HepG2 (cell line): Measurements from ENCODE around the gene FGD2. TPM values are rescaled to one million over a fixed set of nuclear protein-coding genes. Genes with fewer than 3 reads are reported as not detected.
A peak's percentile ranks its signal among the peaks of the same experiment; 100 is the strongest.

Source experiments
- ATAC-seq: fragments of 200-7000 bp; cut with Tn5 transposase; 3 replicates; pipeline ENCODE4 v1.9.1; 2020; ENCODE audit warnings: mild to moderate bottlenecking, moderate library complexity
- BruUV-seq: library from RNA; stranded (reverse); fragments of 400-500 nt; replicated peaks from 2 replicates; lab custom pipeline; 2021; lab: Mats Ljungman, UMichigan
- CTCF ChIA-PET: fragments of 300-600 bp; formaldehyde crosslinking; extraction: SDS; loops from one replicate; lab custom pipeline; 2021; ENCODE audit warnings: low total read pairs, inconsistent platforms, low intra/inter-chr PET ratio; lab: Yijun Ruan, JAX
- POLR2A ChIA-PET: fragments of 350-600 bp; sonication (Branson Sonifier 250); formaldehyde crosslinking; loops from one replicate; lab custom pipeline; 2020; ENCODE audit warnings: antibody characterized with exemption, inconsistent platforms; lab: Yijun Ruan, JAX
- DNase-seq: peaks from one replicate; pipeline ENCODE4 v3.0.0-alpha.2; 2015; ENCODE audit warnings: low spot score
- FAIRE-seq: peaks from 3 replicates; lab custom pipeline; 2011; peaks lifted over from hg19 to GRCh38; lab: Jason Lieb, UNC
- H2AFZ ChIP-seq: one replicate; pipeline ENCODE4 v1.6.1; 2011; ENCODE audit warnings: low read length, inconsistent platforms
- H3K27ac ChIP-seq: fragments of 300-600 bp; 3 replicates; pipeline ENCODE4 v1.8.0; 2011; ENCODE audit warnings: mixed run types, mild to moderate bottlenecking, mixed read lengths, low read length, inconsistent platforms; ENCODE audit not compliant: insufficient read depth; ENCODE audit errors: extremely low read length
- H3K27me3 ChIP-seq, 2 experiments: fragments of 200-600 bp in 1 of 2; 2 replicates in 1 of 2; 3 replicates in 1 of 2; pipeline versions ENCODE4 v1.6.0 to v1.8.0; 2011; ENCODE audit warnings: low read length in 2 of 2, mild to moderate bottlenecking in 2 of 2, moderate library complexity in 2 of 2, inconsistent platforms in 1 of 2; ENCODE audit not compliant: insufficient read depth in 2 of 2, control insufficient read depth in 1 of 2
- H3K36me3 ChIP-seq, 2 experiments: fragments of 200-600 bp in 1 of 2; replicated peaks in 1 of 2; 2 replicates in 1 of 2; 3 replicates in 1 of 2; pipeline versions ENCODE4 v1.5.1 to v1.8.0; 2011; ENCODE audit warnings: low read length in 2 of 2, inconsistent platforms in 1 of 2; ENCODE audit not compliant: insufficient read depth in 2 of 2, control insufficient read depth in 1 of 2
- H3K4me1 ChIP-seq: 2 replicates; pipeline ENCODE4 v1.5.1; 2012; ENCODE audit warnings: low read length, inconsistent platforms; ENCODE audit not compliant: insufficient read depth
- H3K4me2 ChIP-seq: 2 replicates; pipeline ENCODE4 v1.6.0; 2011; ENCODE audit warnings: low read depth, low read length, inconsistent platforms
- H3K4me3 ChIP-seq, 3 experiments: fragments of 200-600 bp in 1 of 3; sonication (generic), shearing (Covaris generic) in 1 of 3; replicated peaks in 1 of 3; 2 replicates each; pipeline ENCODE4 v1.5.1; 2011 to 2016; ENCODE audit warnings: low read length in 3 of 3, inconsistent platforms in 2 of 3, low read depth in 2 of 3, mild to moderate bottlenecking in 2 of 3, control low read depth in 1 of 3, mixed read lengths in 1 of 3; ENCODE audit not compliant: insufficient read depth in 1 of 3
- H3K79me2 ChIP-seq: one replicate; pipeline ENCODE4 v1.6.1; 2011; ENCODE audit warnings: low read length, inconsistent platforms; ENCODE audit not compliant: insufficient read depth
- H3K9ac ChIP-seq: 2 replicates; pipeline ENCODE4 v1.6.0; 2011; ENCODE audit warnings: mild to moderate bottlenecking, low read depth, low read length, inconsistent platforms; ENCODE audit not compliant: insufficient read depth
- H3K9me3 ChIP-seq: 2 replicates; pipeline ENCODE4 v1.5.1; 2012; ENCODE audit warnings: mild to moderate bottlenecking, low read length
- H4K20me1 ChIP-seq: 2 replicates; pipeline ENCODE4 v1.6.0; 2011; ENCODE audit warnings: inconsistent platforms, mild to moderate bottlenecking, low read length, moderate library complexity; ENCODE audit not compliant: insufficient read depth
- ARID2 ChIP-seq: sonication (generic); formaldehyde crosslinking; IDR thresholded peaks from 2 replicates; pipeline ENCODE4 v1.8.1; 2022; ENCODE audit warnings: mild to moderate bottlenecking, missing genetic modification reagents, borderline replicate concordance
- CHD4 ChIP-seq: fragments of 200-600 bp; sonication (generic); IDR thresholded peaks from 2 replicates; pipeline ENCODE4 v1.7.0; 2017; ENCODE audit warnings: mild to moderate bottlenecking, low read length, borderline replicate concordance
- EP300 ChIP-seq, 3 experiments: sonication (generic) in 1 of 3; formaldehyde crosslinking in 1 of 3; IDR thresholded peaks; 2 replicates each; pipeline versions ENCODE4 v1.5.1 to v1.6.1; 2011 to 2020; ENCODE audit warnings: low read depth in 2 of 3, low read length in 2 of 3, borderline replicate concordance in 1 of 3, improper control_type of control experiment in 1 of 3, mild to moderate bottlenecking in 1 of 3, missing genetic modification reagents in 1 of 3, moderate library complexity in 1 of 3
- HMG20B ChIP-seq: conservative IDR thresholded peaks from 2 replicates; pipeline ENCODE4 v1.6.1; 2016; ENCODE audit warnings: missing genetic modification reagents, missing compliant biosample characterization
- RBAK ChIP-seq: sonication (generic); formaldehyde crosslinking; IDR thresholded peaks from 2 replicates; pipeline ENCODE4 v1.5.1; 2020; ENCODE audit warnings: mild to moderate bottlenecking, missing genetic modification reagents
- SRSF9 ChIP-seq: fragments of 200-400 bp; formaldehyde crosslinking; IDR thresholded peaks from 2 replicates; pipeline ENCODE4 v1.6.1; 2018; ENCODE audit warnings: borderline replicate concordance, mild to moderate bottlenecking, low read depth, low read length; ENCODE audit not compliant: insufficient read depth, poor library complexity, severe bottlenecking
- WGBS: methylation state at CpG from one replicate; pipeline ENCODE4 v1.1.6; 2017; ENCODE audit warnings: low lambda C conversion rate; 5-methylcytosine and 5-hydroxymethylcytosine counted together
- in situ Hi-C: cut with HindIII; loops from 2 replicates; pipeline ENCODE4 v1.10.0; 2017; ENCODE audit warnings: low pct_unique_long_range_greater_than_20kb; ENCODE audit not compliant: extremely low pct_ligation_motif_present
- intact Hi-C: fragments of 100-400 bp; cut with micrococcal nuclease; formaldehyde crosslinking; loops from one replicate; pipeline ENCODE4 v1.10.0; 2022; ENCODE audit not compliant: unreplicated experiment
- polyA plus RNA-seq, 8 experiments: library from polyadenylated mRNA; depleted of rRNA in 3 of 8; stranded (reverse) in 7 of 8; unstranded in 1 of 8; fragments of >200 nt; fragmentation: Illumina TruSeq in 4 of 8; extraction: Trizol in 4 of 8; gene quantifications; 2 replicates each; pipeline versions ENCODE4 v1.2.1 to v1.2.3, GENCODE V29; 2011 to 2016; ENCODE audit warnings: low read depth in 4 of 8, missing spikeins in 1 of 8, mixed read lengths in 1 of 8; ENCODE audit not compliant: insufficient read depth in 1 of 8
- total RNA-seq, 5 experiments: library from RNA; depleted of rRNA; stranded (reverse); fragments of >200 nt; fragmentation: Illumina TruSeq; extraction: Trizol; gene quantifications; 2 replicates each; pipeline ENCODE4 v1.2.3, GENCODE V29; 2016; ENCODE audit warnings: low read depth in 1 of 5

FGD2 gene
- total and polyA plus RNA-seq, 2 of the 13 experiments (the other 11 are each of a cell fraction or from before 2014, with no cell fraction given) = not detected

DNA sequence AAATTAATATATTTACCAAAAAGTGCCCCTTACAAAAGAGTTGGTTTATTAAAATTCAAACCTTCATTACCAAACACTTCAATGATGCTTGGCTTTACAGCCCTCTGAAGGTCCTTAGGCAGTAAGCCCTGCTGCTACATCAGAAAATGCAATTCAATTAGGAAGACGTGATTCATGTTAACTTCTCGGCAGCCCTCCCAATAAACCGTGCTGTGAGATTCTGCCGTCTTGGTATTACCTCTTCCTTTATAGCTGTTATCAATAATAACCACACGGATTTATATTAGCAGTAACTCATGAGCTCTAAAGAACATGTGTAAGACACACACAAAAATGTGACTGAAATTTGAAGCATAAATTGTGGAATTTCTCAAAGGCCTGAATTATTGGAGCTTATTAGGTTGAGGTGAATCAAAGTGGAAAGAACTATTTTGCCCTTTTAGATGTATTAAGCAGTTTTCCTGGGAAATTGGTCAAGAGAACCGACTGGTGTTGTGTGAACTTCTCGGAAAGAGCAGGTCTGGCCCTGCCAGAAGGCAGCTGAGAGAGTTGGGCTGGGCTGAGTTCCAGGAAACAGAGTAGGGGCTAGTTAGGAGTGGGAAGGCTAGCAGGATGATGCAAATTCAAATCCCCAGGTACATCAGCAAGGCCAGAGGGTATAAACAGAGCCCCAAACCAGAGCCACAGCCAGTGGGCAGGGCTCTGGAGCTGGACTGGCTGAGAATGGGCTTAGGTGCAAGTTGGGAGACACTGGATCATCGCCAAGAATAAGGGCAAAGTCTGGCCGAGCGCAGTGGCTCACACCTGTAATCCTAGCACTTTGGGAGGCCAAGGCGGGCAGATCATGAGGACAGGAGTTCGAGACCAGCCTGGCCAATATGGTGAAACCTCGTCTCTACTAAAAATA lies 33.1 kb downstream of the FGD2 start (continued):
- no peak for TF ChIP-seq SRSF9
- TF ChIP-seq ARID2 (CRISPR knock-in tag) = no peak
- TF ChIP-seq CHD4 = 0 out of 2 replicates have a peak, but pooled peaks have one; percentile 28
- TF ChIP-seq EP300 (IDR thresholded peaks at IDR 0.05; ENCODE audit: low read depth in 2 of 2, low read length in 2 of 2) = no peak
- peak; percentile 42; the same call in 1 of the 2 replicates for TF ChIP-seq EP300 (CRISPR knock-in tag; IDR thresholded peaks at IDR 0.05; ENCODE audit: borderline replicate concordance)
- TF ChIP-seq, all 625 proteins: peak for 34

DNA sequence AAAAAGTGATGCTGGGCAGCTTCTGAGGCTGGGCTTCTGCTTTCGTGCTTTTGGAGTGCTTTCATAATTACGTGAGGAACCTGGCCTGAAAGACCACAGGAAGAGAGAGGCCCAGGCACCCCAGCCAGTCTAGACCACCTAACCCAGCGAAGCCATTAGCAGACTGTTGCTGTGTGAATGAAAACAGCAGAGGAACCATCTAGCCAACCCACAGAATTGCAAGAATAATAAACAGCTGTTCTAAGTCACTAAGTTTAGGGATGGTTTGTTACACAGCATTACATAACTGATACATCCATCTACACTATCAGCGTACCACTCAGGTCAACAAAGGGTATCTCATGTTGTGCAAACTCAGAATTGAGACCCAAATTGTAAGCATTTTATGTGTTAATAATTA lies 34.5 kb downstream of the FGD2 start:
- ATAC-seq = no peak
- CTCF ChIA-PET = interaction anchor here (0.9 kb wide), 1 partner anchor 170 kb away, joined by 3 read pairs; no protein-coding TSS in a partner anchor
- Histone ChIP-seq H3K4me3 (no peak overlapping the region), H2AFZ (no peak overlapping the region), H3K27ac (no peak overlapping the region), H3K27me3 (no peaks in the 10 kb centered on the region; a peak in 2 of 5 replicates), H4K20me1 (no peaks in the 10 kb centered on the region), H3K9me3 (no peaks in the 10 kb centered on the region), H3K4me2 (no peak overlapping the region), H3K79me2 (no peaks in the 10 kb centered on the region), H3K9ac (no peak overlapping the region), H3K4me1 (peaks cover 22% of the 10 kb centered on the region), H3K36me3 (no peaks in the 10 kb centered on the region)
- no peak for DNase-seq
- intact Hi-C loops = no loop called here
- POLR2A ChIA-PET = no interaction called here
- peak; percentile 91 for TF ChIP-seq RBAK (CRISPR knock-in tag)
- no peak for TF ChIP-seq HMG20B
- WGBS = 70% methylated on average over 4 of the region's 4 CpGs
- FAIRE-seq = no peak
- in situ Hi-C loops = no loop called here
- BruUV-seq = no TSS peak
